IMR-90 (cell line): Measurements from ENCODE around the gene RAD1. TPM values are rescaled to one million over a fixed set of nuclear protein-coding genes. Genes with fewer than 3 reads are reported as not detected.

Source experiments
- ATAC-seq: fragments of 200-7000 bp; cut with Tn5 transposase; 2 replicates; pipeline ENCODE4 v1.9.1; 2020; ENCODE audit warnings: low read depth, mild to moderate bottlenecking, moderate library complexity
- BruUV-seq: library from RNA; stranded (reverse); fragments of 400-500 nt; replicated peaks from 2 replicates; lab custom pipeline; 2021; lab: Mats Ljungman, UMichigan
- CTCF ChIA-PET: fragments of 300-600 bp; formaldehyde crosslinking; extraction: SDS; loops from one replicate; lab custom pipeline; 2021; ENCODE audit warnings: antibody characterized with exemption; lab: Yijun Ruan, JAX
- POLR2A ChIA-PET: fragments of 300-600 bp; sonication (Branson Sonifier 250); formaldehyde crosslinking; loops from one replicate; lab custom pipeline; 2022; ENCODE audit warnings: antibody characterized with exemption; ENCODE audit not compliant: unreplicated experiment; lab: Charles Lee
- DNase-seq: peaks from one replicate; pipeline ENCODE4 v3.0.0; 2013
- H2AFZ ChIP-seq: replicated peaks from 2 replicates; pipeline ENCODE3; 2013; ENCODE audit warnings: low read length, mild to moderate bottlenecking; ENCODE audit not compliant: poor library complexity
- H2AK5ac ChIP-seq: 2 replicates; pipeline ENCODE4 v1.6.1; 2013; ENCODE audit warnings: low read depth, low read length, inconsistent platforms
- H2AK9ac ChIP-seq: replicated peaks from 2 replicates; pipeline ENCODE3; 2013; ENCODE audit warnings: mild to moderate bottlenecking, low read depth, low read length, moderate library complexity; ENCODE audit not compliant: poor library complexity
- H2BK120ac ChIP-seq: 2 replicates; pipeline ENCODE4 v1.6.1; 2013; ENCODE audit warnings: low read depth, low read length, inconsistent platforms
- H2BK15ac ChIP-seq: 3 replicates; pipeline ENCODE4 v1.6.1; 2013; ENCODE audit warnings: low read depth, low read length, inconsistent platforms
- H2BK20ac ChIP-seq: 2 replicates; pipeline ENCODE4 v1.6.1; 2013; ENCODE audit warnings: low read depth, mild to moderate bottlenecking, inconsistent platforms, low read length, moderate library complexity
- H2BK5ac ChIP-seq: 2 replicates; pipeline ENCODE4 v1.6.1; 2013; ENCODE audit warnings: mild to moderate bottlenecking, low read depth, low read length, inconsistent platforms; ENCODE audit not compliant: poor library complexity, severe bottlenecking
- H3K14ac ChIP-seq: replicated peaks from 2 replicates; pipeline ENCODE4 v1.6.1; 2013; ENCODE audit warnings: low read depth, low read length, inconsistent platforms
- H3K18ac ChIP-seq: 2 replicates; pipeline ENCODE4 v1.6.1; 2013; ENCODE audit warnings: low read depth, low read length, control low read depth
- H3K23ac ChIP-seq: 2 replicates; pipeline ENCODE4 v1.6.1; 2013; ENCODE audit warnings: low read depth, low read length, inconsistent platforms
- H3K27ac ChIP-seq: 2 replicates; pipeline ENCODE4 v1.5.1; 2013; ENCODE audit warnings: mild to moderate bottlenecking, control low read depth, low read length; ENCODE audit not compliant: insufficient read depth
- H3K27me3 ChIP-seq: 2 replicates; pipeline ENCODE4 v1.6.1; 2013; ENCODE audit warnings: low read length; ENCODE audit not compliant: control insufficient read depth, insufficient read depth
- H3K36me3 ChIP-seq: 2 replicates; pipeline ENCODE4 v1.6.1; 2013; ENCODE audit warnings: low read length, mixed read lengths; ENCODE audit not compliant: control insufficient read depth, insufficient read depth
- H3K4ac ChIP-seq: 2 replicates; pipeline ENCODE4 v1.6.1; 2013; ENCODE audit warnings: low read depth, low read length, inconsistent platforms
- H3K4me1 ChIP-seq: 2 replicates; pipeline ENCODE4 v1.6.1; 2013; ENCODE audit warnings: low read length, mixed read lengths; ENCODE audit not compliant: control insufficient read depth, insufficient read depth
- H3K4me2 ChIP-seq: 2 replicates; pipeline ENCODE4 v1.6.1; 2013; ENCODE audit warnings: low read depth, mild to moderate bottlenecking, control low read depth, low read length, moderate library complexity
- H3K4me3 ChIP-seq: 2 replicates; pipeline ENCODE4 v1.5.1; 2013; ENCODE audit warnings: low read depth, mild to moderate bottlenecking, control low read depth, low read length, moderate library complexity; ENCODE audit not compliant: insufficient read depth
- H3K56ac ChIP-seq: 2 replicates; pipeline ENCODE4 v1.6.1; 2013; ENCODE audit warnings: low read length, inconsistent platforms; ENCODE audit not compliant: insufficient read depth; ENCODE audit errors: extremely low read depth
- H3K79me1 ChIP-seq, 2 experiments: 2 replicates each; pipeline ENCODE4 v1.6.1; 2013; ENCODE audit warnings: low read length in 2 of 2, inconsistent platforms in 1 of 2, low read depth in 1 of 2
- H3K9ac ChIP-seq: 2 replicates; pipeline ENCODE4 v1.6.1; 2013; ENCODE audit warnings: low read depth, low read length, control low read depth
- H3K9me1 ChIP-seq: 2 replicates; pipeline ENCODE4 v1.6.1; 2013; ENCODE audit warnings: low read length, inconsistent platforms; ENCODE audit not compliant: insufficient read depth
- H3K9me3 ChIP-seq: 2 replicates; pipeline ENCODE4 v1.6.1; 2013; ENCODE audit warnings: low read length; ENCODE audit not compliant: control insufficient read depth, insufficient read depth
- H4K20me1 ChIP-seq: 2 replicates; pipeline ENCODE4 v1.6.1; 2013; ENCODE audit warnings: low read length, inconsistent platforms; ENCODE audit not compliant: insufficient read depth
- H4K5ac ChIP-seq: 2 replicates; pipeline ENCODE4 v1.6.1; 2013; ENCODE audit warnings: mild to moderate bottlenecking, low read depth, low read length, control low read depth
- H4K8ac ChIP-seq, 2 experiments: 2 replicates each; pipeline ENCODE4 v1.6.1; 2013; ENCODE audit warnings: low read depth in 2 of 2, low read length in 2 of 2, control low read depth in 1 of 2, inconsistent platforms in 1 of 2
- H4K91ac ChIP-seq: 2 replicates; pipeline ENCODE4 v1.6.1; 2013; ENCODE audit warnings: low read depth, low read length, inconsistent platforms; ENCODE audit not compliant: insufficient read depth
- FOS ChIP-seq: fragments of 150-350 bp; IDR thresholded peaks from 2 replicates; pipeline ENCODE4 v1.6.1; 2016; ENCODE audit warnings: low read depth, low read length
- MXI1 ChIP-seq: IDR thresholded peaks from 2 replicates; pipeline ENCODE4 v1.6.1; 2012; ENCODE audit warnings: low read depth, mild to moderate bottlenecking, low read length, moderate library complexity, borderline replicate concordance
- WGBS, 2 experiments: methylation state at CpG; one replicate each; pipeline versions ENCODE4 v1.1.5 to v1.1.7; 2013; ENCODE audit warnings: missing lambda C conversion rate in 2 of 2; ENCODE audit not compliant: insufficient read length in 1 of 2; ENCODE audit errors: extremely low coverage in 2 of 2; 5-methylcytosine and 5-hydroxymethylcytosine counted together
- dilution Hi-C: fragments of 300-500 bp; cut with HindIII; formaldehyde crosslinking; loops from one replicate; pipeline ENCODE4 v1.14.3; 2018; ENCODE audit warnings: low sequenced_read_pairs; ENCODE audit not compliant: unreplicated experiment
- in situ Hi-C: fragments of 300-500 bp; cut with MboI; formaldehyde crosslinking; loops from 3 replicates; pipeline ENCODE4 v1.14.3; 2019; ENCODE audit warnings: low sequenced_read_pairs, inconsistent platforms, mixed read lengths
- intact Hi-C: fragments of 100-400 bp; cut with micrococcal nuclease; formaldehyde crosslinking; loops from 2 replicates; pipeline ENCODE4 v1.10.0; 2022
- polyA plus RNA-seq, 3 experiments: library from polyadenylated mRNA; depleted of rRNA; stranded (reverse); fragments of >200 nt; gene quantifications; 2 replicates each; pipeline ENCODE4 v1.2.3, GENCODE V29; 2012; ENCODE audit warnings: low replicate concordance in 1 of 3
- total RNA-seq: library from RNA; depleted of rRNA; stranded (reverse); fragments of >200 nt; gene quantifications from 2 replicates; pipeline ENCODE4 v1.2.3, GENCODE V29; 2012

RAD1 gene
- total and polyA plus RNA-seq, 2 of the 4 experiments (the other 2 are of a cell fraction) = 18.5 to 21.5 TPM

GRCh38 chr5:34929134-34929719 is 13.9 kb upstream of the RAD1 start, which contains the start of gene DNAJC21:
Gene DNAJC21 (plus strand): TSS chr5:34929559. CDS start chr5:34929820, 261 bp downstream.
- Histone ChIP-seq H3K27ac (peak within 1 kb of the TSS; percentile 82), H3K9me1 (peaks cover 8% of the 10 kb centered on the region), H4K20me1 (peaks cover 15% of the 10 kb centered on the region), H4K5ac (peak within 1 kb of the TSS; percentile 30; the same call in 1 of the 2 replicates), H2AK5ac (no peak within 1 kb of the TSS), H3K4me2 (peak within 1 kb of the TSS; percentile 90), H3K23ac (peak within 1 kb of the TSS; percentile 50; the same call in 1 of the 2 replicates), H3K9me3 (no peaks in the 10 kb centered on the region), H4K8ac (peak within 1 kb of the TSS in 1 of 2 experiments; percentile 61; a peak in 1 of 4 replicates), H2BK5ac (peak within 1 kb of the TSS; percentile 86), H3K14ac (peak within 1 kb of the TSS; percentile 67; the same call in 1 of the 2 replicates), H3K4me1 (peaks cover 5% of the 10 kb centered on the region; the same call in 1 of the 2 replicates), H3K9ac (peak within 1 kb of the TSS; percentile 71), H2BK20ac (no peak within 1 kb of the TSS), H3K4ac (peak within 1 kb of the TSS; percentile 69), H3K79me1 (peaks cover 17 to 48% of the 10 kb centered on the region in 2 experiments), H2BK120ac (no peak within 1 kb of the TSS), H2AFZ (peak within 1 kb of the TSS; percentile 95), H3K56ac (peak within 1 kb of the TSS; percentile 69), H3K27me3 (no peaks in the 10 kb centered on the region), H4K91ac (no peak within 1 kb of the TSS), H3K4me3 (peak within 1 kb of the TSS; percentile 98), H2BK15ac (no peak within 1 kb of the TSS), H2AK9ac (peak within 1 kb of the TSS; percentile 91), H3K36me3 (no peaks in the 10 kb centered on the region; the same call in none of the 2 replicates), H3K18ac (peak within 1 kb of the TSS; percentile 70)
- in situ Hi-C loops = no loop called here
- 3% methylated on average over 17 of the region's 63 CpGs; no CpG with 5 or more reads in 1 of the 2 experiments for WGBS, 2 experiments
- ChIA-PET CTCF (interaction anchor here (1.0 kb wide), 1 partner anchor 17 kb away, joined by 3 read pairs; no protein-coding TSS in a partner anchor), POLR2A (interaction anchor here (0.6 to 1.0 kb wide), 3 partner anchors 13 to 98 kb away, joined by 4 to 15 read pairs (median 8); partner anchors contain the start of genes BRIX1 and RAD1)
- ATAC-seq = peak; percentile 92
- DNase-seq = peak; percentile 94
- dilution Hi-C loops = no loop called here
- peak; percentile 36; the same call in 1 of the 2 replicates for TF ChIP-seq MXI1
- no peak for TF ChIP-seq FOS
- BruUV-seq = no TSS peak
- intact Hi-C loops = no loop called here
